ENCODE data around the gene TFEB.

TFEB gene

DNA sequence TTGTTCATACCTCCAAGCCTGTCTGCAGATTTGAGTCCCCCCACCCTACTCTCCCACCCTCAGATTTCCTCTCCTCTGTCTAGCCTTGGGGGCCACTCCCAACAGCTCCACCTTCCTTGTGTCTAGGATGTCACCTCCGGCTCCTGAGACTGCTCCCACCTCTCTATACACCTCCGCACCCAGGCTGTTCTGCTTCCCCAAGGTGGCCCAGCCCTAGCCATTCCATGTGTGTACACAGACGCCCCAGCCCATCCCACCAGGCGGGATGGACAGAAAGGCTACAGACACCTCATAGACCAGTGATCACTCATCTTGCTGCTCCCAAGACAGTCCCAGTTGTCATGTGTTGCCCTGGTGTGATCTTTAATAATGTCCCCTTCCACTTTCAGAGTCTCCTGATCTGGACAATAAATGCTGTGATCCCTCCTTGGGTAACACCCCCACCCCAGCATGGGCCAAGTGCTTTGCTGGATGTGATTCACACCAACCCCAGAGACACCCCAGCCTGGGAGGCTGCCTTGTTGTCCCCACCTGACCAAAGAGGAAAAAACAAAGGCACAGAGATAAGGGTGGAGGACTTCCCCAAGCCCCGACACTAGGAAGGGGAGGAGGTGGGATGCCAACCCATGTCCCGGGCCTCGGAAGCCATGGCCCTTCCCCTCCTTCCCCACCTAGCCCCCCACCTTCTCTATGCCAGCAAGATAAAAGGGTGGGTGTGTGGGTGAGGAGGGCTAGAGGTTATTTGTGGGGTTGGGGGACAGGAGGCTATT is 61.0 kb downstream of the TFEB start:
- H3K9me3 Mint-ChIP-seq, result no peaks in the 10 kb centered on the region
- H3K4me1 Mint-ChIP-seq, result no peaks in the 10 kb centered on the region
- H3K27ac Mint-ChIP-seq, result no peak overlapping the region
- no peak for DNase-seq
- H3K4me3 Mint-ChIP-seq, result no peak overlapping the region
- H3K27me3 Mint-ChIP-seq, result peaks cover 35% of the 10 kb centered on the region
- ATAC-seq, result no peak

DNA sequence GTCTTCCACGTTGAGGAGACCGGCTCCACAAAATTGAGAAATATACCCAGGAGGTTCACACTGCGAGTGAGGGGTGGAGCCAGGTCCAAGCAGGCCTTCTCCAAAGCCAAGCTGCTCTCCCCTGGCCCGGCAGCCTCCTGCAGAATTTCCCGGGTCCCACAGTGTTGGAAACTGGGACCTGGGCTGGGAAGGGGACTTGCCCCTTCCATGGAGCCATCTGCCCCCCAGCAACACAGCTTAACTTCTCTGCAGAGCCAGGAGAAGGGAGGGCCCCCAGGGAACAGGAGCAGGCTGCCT is 61.8 kb downstream of the TFEB start:
- Mint-ChIP-seq H3K4me3 (no peak overlapping the region), H3K27me3 (peaks cover 35% of the 10 kb centered on the region), H3K9me3 (no peaks in the 10 kb centered on the region), H3K27ac (no peak overlapping the region), H3K4me1 (no peaks in the 10 kb centered on the region)
- ATAC-seq, result no peak
- DNase-seq, result no peak

DNA sequence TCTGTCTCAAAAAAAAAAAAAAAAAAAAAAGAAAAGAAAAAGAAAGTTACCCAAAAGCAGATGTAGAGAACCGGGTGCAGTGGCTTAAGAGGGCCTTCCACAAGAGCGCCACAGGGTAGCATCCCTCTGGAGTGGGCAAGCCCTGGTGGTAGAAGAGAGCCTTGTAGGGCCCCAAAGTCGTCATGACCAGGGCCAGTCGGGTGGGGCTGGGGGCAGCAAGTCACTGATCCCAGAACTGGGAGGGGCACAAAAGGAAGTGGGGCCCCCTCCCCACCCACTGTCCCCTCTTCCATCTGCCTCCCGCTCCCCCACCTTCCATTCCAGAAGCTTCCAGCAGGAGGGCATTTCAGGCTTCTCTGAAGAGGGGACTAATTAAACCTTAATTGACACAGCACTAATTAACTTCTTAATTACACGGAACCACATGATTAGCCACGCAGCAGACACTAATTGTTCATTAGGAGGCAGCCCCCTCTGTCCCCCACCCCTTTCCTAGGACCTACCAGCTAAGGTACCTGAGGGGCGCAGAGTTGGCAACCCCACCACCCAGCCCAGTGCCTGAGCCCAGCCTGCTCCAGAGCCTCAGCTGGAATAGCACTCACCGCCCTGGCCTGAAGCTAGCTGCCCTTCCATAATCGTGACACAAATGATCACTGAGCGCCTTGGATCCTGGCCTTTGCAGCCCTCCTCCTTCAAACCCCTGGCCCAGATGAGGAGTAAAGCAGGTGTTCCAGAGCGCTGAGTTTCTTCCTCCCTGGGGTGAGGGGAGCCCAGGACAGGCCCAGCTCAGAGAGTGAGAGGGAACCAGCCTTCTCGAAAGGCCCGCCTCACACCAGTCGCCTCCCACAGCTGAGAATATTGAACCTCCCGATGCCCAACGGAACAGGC is 62.3 kb downstream of the TFEB start:
- Mint-ChIP-seq H3K4me1 (no peaks in the 10 kb centered on the region), H3K27ac (no peak overlapping the region), H3K9me3 (no peaks in the 10 kb centered on the region), H3K4me3 (no peak overlapping the region), H3K27me3 (peaks cover 38% of the 10 kb centered on the region)
- DNase-seq (no peak), ATAC-seq (no peak)

- ATAC-seq (no peak), DNase-seq (no peak)
- H3K27me3 Mint-ChIP-seq, result peaks cover 42% of the 10 kb centered on the region
- no peaks in the 10 kb centered on the region for H3K9me3 Mint-ChIP-seq
- no peaks in the 10 kb centered on the region for H3K4me1 Mint-ChIP-seq
- H3K27ac Mint-ChIP-seq, result no peak overlapping the region
- no peak overlapping the region for H3K4me3 Mint-ChIP-seq
These were observed 63.4 kb downstream of the TFEB start for GRCh38 chr6:41672016-41672415.

DNA sequence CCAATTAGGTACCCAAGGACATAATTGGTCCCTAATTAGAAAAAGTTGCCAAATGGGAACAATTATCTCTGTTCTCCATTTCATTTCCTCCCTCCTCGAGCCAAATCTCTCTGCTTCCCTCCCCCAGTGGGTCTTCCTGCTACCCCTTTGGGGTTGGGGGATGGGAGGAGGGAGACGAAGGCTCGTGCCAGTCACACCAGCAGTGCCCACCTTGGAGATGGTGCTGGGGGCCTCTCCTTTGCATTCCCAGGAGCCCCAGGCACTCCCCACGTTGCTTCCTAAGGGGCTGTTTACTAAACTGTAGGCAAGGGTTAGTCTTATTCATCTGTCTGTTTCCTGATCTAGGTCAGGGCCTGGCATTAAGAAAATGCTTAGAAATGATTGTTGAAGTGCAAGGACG is 64.0 kb downstream of the TFEB start:
- Mint-ChIP-seq H3K4me3 (no peak overlapping the region), H3K9me3 (no peaks in the 10 kb centered on the region), H3K4me1 (no peaks in the 10 kb centered on the region), H3K27me3 (peaks cover 42% of the 10 kb centered on the region), H3K27ac (no peak overlapping the region)
- DNase-seq (no peak), ATAC-seq (no peak)

GRCh38 chr6:41670703-41671360 is 64.6 kb downstream of the TFEB start:
- Mint-ChIP-seq H3K27me3 (peaks cover 42% of the 10 kb centered on the region), H3K27ac (no peak overlapping the region), H3K4me1 (no peaks in the 10 kb centered on the region), H3K4me3 (no peak overlapping the region), H3K9me3 (no peaks in the 10 kb centered on the region)
- ATAC-seq, result no peak
- no peak for DNase-seq

- H3K9me3 Mint-ChIP-seq, result no peaks in the 10 kb centered on the region
- peaks cover 39% of the 10 kb centered on the region for H3K27me3 Mint-ChIP-seq
- DNase-seq (no peak), ATAC-seq (no peak)
- H3K4me3 Mint-ChIP-seq, result no peak overlapping the region
- H3K4me1 Mint-ChIP-seq, result no peaks in the 10 kb centered on the region
- no peak overlapping the region for H3K27ac Mint-ChIP-seq
These were observed 66.4 kb downstream of the TFEB start for GRCh38 chr6:41668968-41669367.

GRCh38 chr6:41667195-41667594 is 68.2 kb downstream of the TFEB start:
- Mint-ChIP-seq H3K4me3 (no peak overlapping the region), H3K4me1 (no peaks in the 10 kb centered on the region), H3K27me3 (peaks cover 52% of the 10 kb centered on the region), H3K9me3 (no peaks in the 10 kb centered on the region), H3K27ac (no peak overlapping the region)
- DNase-seq, result no peak
- no peak for ATAC-seq

DNA sequence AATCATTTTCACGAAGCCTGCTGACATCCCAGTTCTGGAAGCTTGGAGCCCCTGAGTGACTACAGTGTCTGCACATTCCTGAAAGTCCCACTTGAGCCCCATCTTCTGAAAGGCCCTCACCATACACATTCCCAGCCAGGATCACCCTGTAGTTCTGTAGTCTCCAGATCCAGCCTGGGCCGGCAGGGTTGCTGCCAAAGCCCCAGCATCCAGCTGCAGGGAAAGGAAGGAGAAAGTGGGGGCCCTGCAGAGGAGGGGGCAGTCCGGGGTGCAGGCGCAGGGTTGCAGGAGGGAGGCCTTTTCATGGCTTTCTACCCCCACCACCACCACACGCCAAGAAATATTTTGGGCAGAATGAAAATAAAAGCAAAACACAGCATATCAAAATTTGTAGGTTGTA is 71.1 kb downstream of the TFEB start:
- Mint-ChIP-seq H3K27ac (no peak overlapping the region), H3K27me3 (peaks cover 54% of the 10 kb centered on the region), H3K4me3 (no peak overlapping the region), H3K4me1 (no peaks in the 10 kb centered on the region), H3K9me3 (no peaks in the 10 kb centered on the region)
- DNase-seq (no peak), ATAC-seq (no peak)

GRCh38 chr6:41663568-41663967 is 71.8 kb downstream of the TFEB start:
- ATAC-seq (no peak), DNase-seq (no peak)
- Mint-ChIP-seq H3K27me3 (peaks cover 61% of the 10 kb centered on the region), H3K4me3 (no peak overlapping the region), H3K9me3 (no peaks in the 10 kb centered on the region), H3K4me1 (no peaks in the 10 kb centered on the region), H3K27ac (no peak overlapping the region)

DNA sequence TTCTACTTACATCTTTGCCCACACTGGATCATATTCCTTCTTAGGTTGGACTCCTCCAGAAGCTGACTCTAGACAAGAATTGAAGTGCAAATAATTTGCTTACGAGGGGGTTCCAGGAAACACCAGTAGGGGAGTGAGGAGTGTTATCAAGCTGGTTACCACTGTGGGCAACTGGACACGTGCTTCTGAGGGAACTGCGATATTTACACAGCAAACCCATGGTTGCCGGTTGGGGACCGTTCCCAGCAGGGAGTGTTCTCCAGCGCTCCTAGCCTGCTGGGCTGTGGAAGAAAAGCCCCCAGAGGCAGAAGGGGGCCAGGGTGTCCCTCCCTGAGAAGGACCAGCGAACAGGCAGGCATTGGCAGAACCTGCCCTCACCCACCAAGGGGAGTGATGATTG is 75.5 kb downstream of the TFEB start:
- H3K9me3 Mint-ChIP-seq, result no peaks in the 10 kb centered on the region
- DNase-seq (no peak), ATAC-seq (no peak)
- no peaks in the 10 kb centered on the region for H3K4me1 Mint-ChIP-seq
- peaks cover 81% of the 10 kb centered on the region for H3K27me3 Mint-ChIP-seq
- no peak overlapping the region for H3K4me3 Mint-ChIP-seq
- no peak overlapping the region for H3K27ac Mint-ChIP-seq

DNA sequence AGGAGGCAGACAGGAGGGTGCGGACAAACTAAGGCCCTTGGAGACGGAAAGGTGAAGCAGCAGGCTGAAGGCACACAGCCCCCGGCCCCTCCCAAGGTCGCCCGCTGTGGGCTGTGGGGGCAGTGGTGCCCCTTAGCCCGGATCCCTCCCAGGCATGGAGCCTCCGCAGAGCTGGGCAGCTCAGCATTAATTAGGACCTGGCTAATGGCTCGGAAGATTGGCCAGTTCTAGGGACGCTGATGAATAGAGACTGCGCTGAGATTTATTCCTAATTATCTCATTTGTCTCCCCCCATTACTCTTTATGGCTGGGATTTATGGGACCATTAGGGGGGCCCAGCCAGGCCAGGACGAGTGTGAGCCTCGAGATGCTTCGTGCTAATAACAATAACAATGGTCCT is 76.8 kb downstream of the TFEB start:
- Mint-ChIP-seq H3K4me3 (no peak overlapping the region), H3K9me3 (no peaks in the 10 kb centered on the region), H3K4me1 (no peaks in the 10 kb centered on the region), H3K27ac (no peak overlapping the region), H3K27me3 (peaks cover 77% of the 10 kb centered on the region)
- DNase-seq (no peak), ATAC-seq (no peak)

GRCh38 chr6:41657131-41658094 is 78.0 kb downstream of the TFEB start:
- H3K27me3 Mint-ChIP-seq, result peaks cover 66% of the 10 kb centered on the region
- H3K27ac Mint-ChIP-seq, result no peak overlapping the region
- DNase-seq (no peak), ATAC-seq (no peak)
- no peaks in the 10 kb centered on the region for H3K9me3 Mint-ChIP-seq
- no peaks in the 10 kb centered on the region for H3K4me1 Mint-ChIP-seq
- H3K4me3 Mint-ChIP-seq, result no peak overlapping the region

DNA sequence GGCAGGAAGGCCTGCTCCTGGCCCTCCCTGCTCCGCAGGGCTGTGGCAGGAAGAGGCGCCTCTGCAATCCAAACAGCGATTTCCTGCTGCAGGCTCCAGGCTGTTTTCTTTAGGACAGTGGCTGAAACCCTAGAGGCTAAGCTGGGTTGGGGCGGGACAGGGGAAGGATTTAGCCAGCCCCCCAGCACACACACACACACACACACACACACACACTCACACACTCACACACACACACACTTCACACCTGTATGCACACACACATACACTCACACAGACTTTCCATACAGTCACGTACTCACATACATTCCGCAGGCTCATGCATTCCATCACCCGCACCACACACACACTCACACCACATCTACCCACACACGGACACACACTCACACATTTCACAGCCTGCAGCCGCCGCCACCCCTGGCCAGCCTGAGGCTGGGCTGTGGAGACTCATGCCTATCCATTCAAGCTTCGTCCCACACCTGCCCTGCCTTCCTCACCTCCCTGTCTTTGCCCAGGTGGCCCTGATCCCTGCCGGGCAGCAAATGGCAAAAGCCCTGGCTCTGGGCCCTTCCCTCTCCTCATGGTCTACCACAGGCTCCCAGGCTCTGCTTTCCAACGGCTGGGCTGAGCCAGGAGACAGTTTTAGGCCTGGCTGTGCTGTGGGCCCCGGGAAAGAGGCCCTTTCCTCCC is 79.3 kb downstream of the TFEB start:
- no peaks in the 10 kb centered on the region for H3K4me1 Mint-ChIP-seq
- ATAC-seq (no peak), DNase-seq (no peak)
- no peaks in the 10 kb centered on the region for H3K9me3 Mint-ChIP-seq
- no peak overlapping the region for H3K4me3 Mint-ChIP-seq
- H3K27ac Mint-ChIP-seq, result no peak overlapping the region
- H3K27me3 Mint-ChIP-seq, result peaks cover 53% of the 10 kb centered on the region

DNA sequence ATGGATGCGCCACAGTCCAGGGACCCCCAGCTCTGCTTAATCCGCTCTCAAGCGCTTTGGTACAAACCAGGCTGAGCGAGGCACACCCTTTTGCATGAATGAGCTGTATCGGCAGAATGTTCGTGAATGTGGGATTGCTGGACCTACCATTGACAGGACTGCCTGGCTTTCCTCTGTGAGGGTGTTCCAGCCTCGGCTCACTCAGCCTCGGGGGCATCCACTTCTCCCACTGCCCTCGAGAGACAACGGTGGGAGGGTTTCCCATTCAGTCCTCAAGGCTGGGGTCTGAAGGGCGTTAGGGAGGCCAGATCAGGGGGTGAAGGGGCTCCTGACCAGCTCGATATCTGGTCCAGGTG is 79.8 kb downstream of the TFEB start:
- peaks cover 48% of the 10 kb centered on the region for H3K27me3 Mint-ChIP-seq
- H3K4me3 Mint-ChIP-seq, result no peak overlapping the region
- H3K4me1 Mint-ChIP-seq, result no peaks in the 10 kb centered on the region
- DNase-seq (no peak), ATAC-seq (no peak)
- H3K9me3 Mint-ChIP-seq, result no peaks in the 10 kb centered on the region
- no peak overlapping the region for H3K27ac Mint-ChIP-seq

Measured in stimulated activated naive CD8-positive, alpha-beta T cell treated with anti-CD3 and anti-CD28 coated beads, Interleukin-15, amount 100 ng/mL, for 72 hours (primary cell).